IPS-15b (cell line): ENCODE data around the gene TRIM10.
A peak's percentile ranks its signal among the peaks of the same experiment; 100 is the strongest.
"Not testable (repeated sequence)": the region's sequence is repeated elsewhere in the genome, so short reads cannot be mapped to it uniquely, and the experiment has no call there.

ENCODE experiments used
- H3K27me3 ChIP-seq: one replicate; pipeline ENCODE4 v1.6.1; 2013; ENCODE audit warnings: low read length; ENCODE audit not compliant: control insufficient read depth, insufficient read depth
- H3K36me3 ChIP-seq: one replicate; pipeline ENCODE4 v1.6.1; 2013; ENCODE audit warnings: low read length; ENCODE audit not compliant: control insufficient read depth, insufficient read depth
- H3K4me1 ChIP-seq: one replicate; pipeline ENCODE4 v1.6.1; 2013; ENCODE audit warnings: mild to moderate bottlenecking, low read length; ENCODE audit not compliant: control insufficient read depth, insufficient read depth
- H3K4me3 ChIP-seq: one replicate; pipeline ENCODE4 v1.5.1; 2013; ENCODE audit warnings: low read depth, low read length
- H3K9ac ChIP-seq: one replicate; pipeline ENCODE4 v1.6.1; 2013; ENCODE audit warnings: low read depth, mild to moderate bottlenecking, low read length
- H3K9me3 ChIP-seq: one replicate; pipeline ENCODE4 v1.6.1; 2013; ENCODE audit warnings: mild to moderate bottlenecking, low read length; ENCODE audit not compliant: control insufficient read depth, insufficient read depth

The TRIM10 gene

DNA sequence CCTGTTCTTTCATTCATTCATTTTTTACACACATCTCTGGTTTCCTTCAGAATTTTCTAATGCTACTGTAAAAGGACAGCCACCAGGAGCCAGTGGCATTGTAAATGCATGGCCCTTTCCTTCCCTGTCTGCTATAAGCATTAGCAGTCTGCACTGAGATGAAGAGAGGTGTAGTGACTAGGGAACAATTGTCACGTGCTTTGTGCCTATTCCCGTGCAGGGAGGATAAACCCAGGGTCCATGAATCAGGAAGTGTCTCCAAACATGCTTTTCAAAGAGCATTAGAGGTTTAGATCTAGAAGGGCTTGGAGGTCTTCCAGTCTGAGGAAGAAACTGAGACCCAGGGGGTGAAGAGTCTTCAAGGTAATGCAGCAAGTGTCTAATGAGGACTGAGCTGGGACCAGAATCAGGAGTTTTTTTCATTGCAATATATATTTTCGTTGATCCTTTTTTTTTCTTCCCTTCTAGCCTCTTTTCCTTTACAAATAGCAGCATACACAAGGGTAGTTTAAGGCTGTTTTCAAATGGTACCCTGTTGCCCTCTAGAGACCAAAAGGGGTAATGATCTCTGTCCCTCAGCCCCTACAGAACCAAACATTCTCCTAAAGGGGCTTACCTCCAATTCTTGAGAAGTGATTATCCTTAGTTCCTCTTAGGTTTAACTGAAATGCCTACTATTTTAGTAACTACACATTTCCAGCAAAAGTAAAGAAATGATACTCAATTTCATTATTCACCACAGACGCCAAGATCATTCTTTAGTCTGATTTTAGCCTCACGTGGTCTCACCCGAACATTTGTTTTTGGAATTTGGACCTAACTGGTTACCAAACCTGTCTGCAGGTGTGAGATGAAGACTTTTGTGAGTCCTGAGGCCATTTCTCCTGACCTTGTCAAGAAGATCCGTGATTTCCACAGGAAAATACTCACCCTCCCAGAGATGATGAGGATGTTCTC, 8.9 kb upstream of the TRIM10 start:
- no peaks in the 10 kb centered on the region for H3K9me3 ChIP-seq
- H3K27me3 ChIP-seq: peaks cover 50% of the 10 kb centered on the region
- H3K4me3 ChIP-seq: no peak overlapping the region
- no peaks in the 10 kb centered on the region for H3K36me3 ChIP-seq
- peaks cover 3% of the 10 kb centered on the region for H3K4me1 ChIP-seq
- H3K9ac ChIP-seq: no peak overlapping the region

DNA sequence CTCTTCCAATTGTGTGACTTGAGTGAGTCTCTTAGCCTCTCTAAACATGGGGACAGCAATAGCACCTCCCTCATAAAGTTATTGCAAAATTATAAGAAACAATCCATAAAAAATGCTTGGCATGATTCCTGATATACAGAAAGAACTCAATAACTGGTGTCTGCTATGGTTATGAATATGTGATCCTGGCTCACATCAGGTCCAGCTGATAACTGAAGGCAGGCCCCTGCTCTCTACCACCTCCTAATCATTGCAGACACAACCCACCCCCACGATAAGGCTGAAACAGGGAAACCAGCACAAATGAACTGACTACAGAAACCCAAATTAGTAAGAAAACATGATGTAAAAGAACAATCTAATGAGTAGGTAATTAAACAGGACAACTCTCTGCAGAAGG, 7.7 kb upstream of the TRIM10 start:
- Histone ChIP-seq H3K4me1 (peaks cover 3% of the 10 kb centered on the region), H3K9ac (no peak overlapping the region), H3K36me3 (no peaks in the 10 kb centered on the region), H3K27me3 (peaks cover 53% of the 10 kb centered on the region), H3K4me3 (no peak overlapping the region), H3K9me3 (no peaks in the 10 kb centered on the region)

DNA sequence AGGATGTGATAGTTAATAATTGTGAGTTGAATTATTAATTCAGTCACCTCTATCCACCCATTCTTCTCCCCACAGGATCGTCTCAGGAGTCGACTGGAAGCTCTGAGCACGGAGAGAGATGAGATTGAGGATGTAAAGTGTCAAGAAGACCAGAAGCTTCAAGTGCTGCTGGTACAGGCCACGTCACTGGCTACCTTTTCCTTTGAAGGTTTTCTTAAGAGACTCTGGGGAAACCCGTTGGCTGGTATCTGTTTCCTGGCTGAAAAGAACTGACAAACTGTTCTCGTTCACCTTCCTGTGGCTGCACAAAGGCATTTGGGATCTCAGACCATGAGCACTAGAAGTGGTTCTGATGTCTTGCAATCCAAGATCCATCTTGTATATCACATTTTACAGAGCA, 6.1 kb upstream of the TRIM10 start:
- Histone ChIP-seq H3K4me3 (no peak overlapping the region), H3K27me3 (peaks cover 39% of the 10 kb centered on the region), H3K9ac (no peak overlapping the region)

DNA sequence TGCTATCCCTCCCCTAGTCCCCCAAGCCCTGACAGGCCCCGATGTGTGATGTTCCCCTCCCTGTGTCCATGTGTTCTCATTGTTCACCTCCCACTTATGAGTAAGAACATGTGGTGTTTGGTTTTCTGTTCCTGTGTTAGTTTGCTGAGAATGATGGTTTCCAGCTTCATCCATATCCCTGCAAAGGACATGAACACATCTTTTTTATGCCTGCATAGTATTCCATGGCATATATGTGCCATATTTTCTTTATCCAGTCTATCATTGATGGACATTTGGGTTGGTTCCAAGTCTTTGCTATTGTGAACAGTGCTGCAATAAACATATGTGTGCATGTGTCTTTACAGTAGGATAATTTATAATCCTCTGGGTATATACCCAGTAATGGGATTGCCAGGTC, 4.2 kb upstream of the TRIM10 start:
- H3K4me3 ChIP-seq, H3K9me3 ChIP-seq, H3K9ac ChIP-seq, H3K36me3 ChIP-seq, H3K4me1 ChIP-seq: not testable (repeated sequence)
- H3K27me3 ChIP-seq: peaks cover 22% of the 10 kb centered on the region

More for the DNA sequence above, 6.1 kb upstream of the TRIM10 start:
- no peaks in the 10 kb centered on the region for H3K36me3 ChIP-seq
- no peaks in the 10 kb centered on the region for H3K9me3 ChIP-seq
- H3K4me1 ChIP-seq: peaks cover 3% of the 10 kb centered on the region

DNA sequence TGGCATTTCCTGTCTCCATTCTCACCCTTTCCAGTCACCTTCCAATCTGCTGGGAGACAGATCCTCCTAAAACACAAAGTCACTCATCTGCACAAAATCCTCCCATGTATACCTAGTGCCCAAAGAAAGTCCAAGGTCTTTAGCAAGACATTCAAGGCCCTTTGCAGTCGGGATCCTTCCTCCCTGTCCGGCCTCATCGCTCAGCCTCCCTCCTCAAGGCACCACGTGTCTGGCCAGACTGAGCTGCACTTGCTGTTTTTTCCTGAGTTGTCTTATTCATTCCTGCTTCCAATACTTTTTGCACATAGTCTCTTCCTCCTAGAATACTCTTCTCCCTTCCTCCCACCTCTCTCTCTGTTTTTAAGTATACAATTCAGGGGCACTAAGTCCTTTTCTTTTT, 3.7 kb upstream of the TRIM10 start:
- peaks cover under 1% of the 10 kb centered on the region for H3K4me1 ChIP-seq
- no peaks in the 10 kb centered on the region for H3K36me3 ChIP-seq
- H3K9ac ChIP-seq: no peak overlapping the region
- peaks cover 20% of the 10 kb centered on the region for H3K27me3 ChIP-seq
- H3K4me3 ChIP-seq: no peak overlapping the region
- no peaks in the 10 kb centered on the region for H3K9me3 ChIP-seq

DNA sequence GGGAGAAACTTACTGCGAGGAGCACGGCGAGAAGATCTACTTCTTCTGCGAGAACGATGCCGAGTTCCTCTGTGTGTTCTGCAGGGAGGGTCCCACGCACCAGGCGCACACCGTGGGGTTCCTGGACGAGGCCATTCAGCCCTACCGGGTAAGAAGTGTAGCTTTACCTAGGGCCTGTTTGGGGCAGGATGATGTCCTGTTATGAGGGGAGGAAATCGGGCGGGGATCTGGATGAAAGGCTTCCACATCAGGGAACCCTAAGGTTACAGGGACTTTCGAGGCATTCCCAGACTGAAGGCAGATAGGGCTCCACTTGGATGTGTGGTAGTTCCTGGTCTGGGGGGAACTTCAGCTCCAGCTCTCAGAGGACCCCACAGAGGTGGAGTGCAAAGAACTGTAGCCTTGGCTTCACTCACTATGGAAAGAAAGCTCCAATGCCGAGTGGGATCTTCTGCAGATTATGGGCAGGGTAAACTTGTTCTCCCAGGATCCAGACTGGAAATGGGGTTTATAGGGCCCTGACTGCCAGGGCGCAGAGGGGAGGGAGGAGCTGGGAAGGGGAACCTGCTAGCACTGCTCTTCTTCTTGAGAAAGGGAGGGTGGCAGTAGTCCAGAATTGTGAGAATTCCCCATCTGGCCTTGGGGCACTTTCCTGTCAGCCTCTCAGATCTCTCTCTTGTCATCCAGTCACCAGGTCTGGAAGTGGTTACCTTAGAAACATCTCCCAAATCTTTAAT, 3.1 kb upstream of the TRIM10 start:
- no peaks in the 10 kb centered on the region for H3K36me3 ChIP-seq
- H3K9me3 ChIP-seq: no peaks in the 10 kb centered on the region
- H3K27me3 ChIP-seq: peaks cover 21% of the 10 kb centered on the region
- no peak overlapping the region for H3K4me3 ChIP-seq
- no peaks in the 10 kb centered on the region for H3K4me1 ChIP-seq
- no peak overlapping the region for H3K9ac ChIP-seq

DNA sequence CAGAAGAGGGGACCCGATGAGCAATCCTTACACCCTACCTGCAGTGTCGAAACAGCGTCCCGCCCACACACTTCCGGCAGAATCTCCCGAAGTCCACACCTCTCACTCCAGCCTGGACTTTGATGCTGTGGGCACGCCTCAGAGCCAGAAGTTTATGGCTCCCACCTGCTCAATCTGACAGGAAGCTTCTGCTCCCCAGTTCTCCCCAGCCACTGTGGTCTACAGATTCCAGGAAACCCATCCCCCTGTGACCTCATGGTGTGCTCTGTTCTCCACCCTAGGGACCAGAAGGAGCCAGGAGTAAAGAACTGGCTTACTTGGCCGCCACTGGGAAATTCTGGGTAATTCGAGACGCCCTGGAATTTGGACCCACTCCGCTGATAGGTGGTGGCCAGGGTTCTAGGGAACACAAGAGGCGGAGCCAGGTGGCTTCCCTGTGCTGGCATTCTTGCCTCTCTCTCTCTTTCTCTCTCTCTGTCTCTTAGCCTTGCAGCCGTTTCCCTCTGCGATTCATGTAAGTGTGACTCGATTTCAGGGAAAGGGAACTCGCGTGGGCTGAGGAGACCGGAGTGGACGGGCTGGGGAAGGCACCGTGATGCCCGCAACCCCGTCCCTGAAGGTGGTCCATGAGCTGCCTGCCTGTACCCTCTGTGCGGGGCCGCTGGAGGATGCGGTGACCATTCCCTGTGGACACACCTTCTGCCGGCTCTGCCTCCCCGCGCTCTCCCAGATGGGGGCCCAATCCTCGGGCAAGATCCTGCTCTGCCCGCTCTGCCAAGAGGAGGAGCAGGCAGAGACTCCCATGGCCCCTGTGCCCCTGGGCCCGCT, 2.3 kb upstream of the TRIM10 start, which contains the start of gene TRIM15:
TRIM15 (plus strand) TSS at position 457 of the 828 bp plus-strand sequence; CDS start at position 596, 139 bp downstream.
- peak within 1 kb of the TSS; percentile 3 for H3K4me3 ChIP-seq

DNA sequence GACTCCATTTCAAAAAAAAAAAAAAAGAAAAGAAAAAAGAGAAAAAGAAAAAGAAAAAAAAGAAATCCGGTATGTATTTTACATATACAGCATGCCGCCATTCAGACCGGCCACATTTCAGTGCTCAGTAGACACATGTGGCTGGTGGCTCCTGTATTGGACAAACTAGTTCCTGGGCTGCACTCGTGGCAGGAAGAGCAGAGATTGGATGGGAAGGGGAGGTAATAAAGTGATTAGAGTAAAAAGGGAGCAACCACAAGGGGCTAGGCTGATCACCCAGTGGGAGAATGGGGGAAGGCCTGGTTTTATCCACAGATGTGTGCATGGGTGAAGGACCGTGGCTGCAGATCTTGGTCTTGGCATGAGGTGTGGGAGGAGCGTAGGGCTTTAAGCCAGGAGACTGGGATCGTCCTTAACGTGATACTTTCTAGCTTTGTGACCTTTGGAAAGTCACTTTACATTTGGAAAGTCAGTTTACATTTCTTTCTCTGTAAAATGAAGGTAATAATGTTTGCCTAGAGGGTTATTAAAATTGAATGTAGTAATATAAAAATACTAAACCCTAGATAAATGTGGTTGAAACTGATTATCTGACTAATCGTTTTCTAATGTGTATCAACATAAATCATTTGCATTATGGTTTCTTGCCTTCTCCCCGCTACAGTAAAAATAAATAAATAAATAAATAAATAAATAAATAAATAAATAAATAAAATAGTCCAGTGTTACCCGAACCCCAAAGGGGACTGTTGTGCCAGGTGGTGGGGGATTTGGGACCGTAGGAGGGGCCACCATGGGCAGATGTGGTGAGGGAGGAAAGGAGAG, 1.5 kb upstream of the TRIM10 start:
- H3K9ac ChIP-seq: no peak overlapping the region
- H3K36me3 ChIP-seq: no peaks in the 10 kb centered on the region
- no peak overlapping the region for H3K4me3 ChIP-seq
- no peaks in the 10 kb centered on the region for H3K9me3 ChIP-seq
- H3K4me1 ChIP-seq: no peaks in the 10 kb centered on the region
- H3K27me3 ChIP-seq: peaks cover 25% of the 10 kb centered on the region

More for the DNA sequence above, 2.3 kb upstream of the TRIM10 start, which contains the start of gene TRIM15:
- Histone ChIP-seq H3K27me3 (peaks cover 27% of the 10 kb centered on the region), H3K9ac (no peak within 1 kb of the TSS), H3K4me1 (no peaks in the 10 kb centered on the region), H3K9me3 (no peaks in the 10 kb centered on the region), H3K36me3 (no peaks in the 10 kb centered on the region)

DNA sequence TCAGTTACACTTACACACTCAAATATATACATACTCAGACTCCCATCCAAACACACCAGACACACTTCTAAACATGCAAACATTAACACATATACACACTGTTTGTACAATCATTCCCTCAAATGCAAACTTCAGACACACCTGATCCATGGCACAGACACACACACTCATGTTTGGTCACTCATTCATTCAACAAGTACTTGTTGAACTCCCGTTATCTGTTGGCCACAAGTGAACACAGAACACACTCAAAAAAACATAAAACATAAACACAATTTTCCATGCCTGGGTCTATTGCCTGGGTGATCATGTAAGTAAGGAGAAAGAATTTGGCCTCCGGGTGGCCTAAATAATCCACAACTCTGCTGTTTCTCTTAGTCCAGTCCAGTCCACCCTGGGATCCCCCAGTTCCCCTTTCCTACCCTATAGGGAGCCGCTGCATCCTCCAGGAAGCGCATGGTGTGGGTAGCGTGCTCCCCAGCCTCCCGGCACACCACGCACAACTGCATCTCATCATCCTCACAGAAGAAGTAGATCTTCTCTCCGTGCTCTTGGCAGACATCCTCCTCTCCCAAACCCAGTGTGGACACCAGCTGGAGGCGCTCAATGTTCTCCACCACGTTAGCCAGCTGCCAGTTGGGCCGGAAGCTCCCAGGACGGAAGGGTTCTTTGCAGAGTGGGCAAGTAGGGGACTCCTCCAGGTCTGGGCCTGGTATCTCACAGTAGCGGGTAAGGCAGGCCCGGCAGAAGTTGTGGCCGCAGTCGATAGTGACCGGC, 815 bp downstream of the TRIM10 start:
- Histone ChIP-seq H3K4me3 (no peak overlapping the region), H3K36me3 (no peaks in the 10 kb centered on the region), H3K27me3 (peaks cover 16% of the 10 kb centered on the region), H3K9ac (no peak overlapping the region), H3K4me1 (no peaks in the 10 kb centered on the region), H3K9me3 (no peaks in the 10 kb centered on the region)

DNA sequence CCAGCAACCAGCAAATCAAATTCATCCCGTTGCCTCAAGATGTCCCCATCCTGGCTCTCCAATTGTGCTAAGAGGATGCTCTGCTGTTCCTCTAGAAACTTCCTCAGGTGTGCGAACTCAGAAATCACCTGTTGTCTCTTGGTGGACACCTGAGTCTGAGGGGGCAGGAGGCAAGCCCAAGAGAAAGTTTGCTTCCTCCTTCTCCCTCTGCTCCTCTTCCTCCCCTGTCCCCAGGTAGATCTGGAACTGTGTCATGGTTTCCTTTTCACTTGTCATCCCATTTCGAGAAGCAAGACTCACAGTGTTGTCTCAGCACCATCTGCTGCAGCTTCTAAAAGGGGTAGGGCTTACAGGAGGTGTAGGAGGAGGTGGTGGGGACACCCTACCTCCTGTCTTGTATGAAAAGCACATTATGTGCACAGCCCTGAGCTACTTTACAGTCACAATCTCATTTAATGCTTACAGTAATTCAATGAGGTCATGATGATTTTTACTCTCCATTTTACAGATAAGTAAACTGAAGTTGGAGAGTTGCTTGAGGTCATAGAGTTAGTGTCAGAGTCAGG, 2.5 kb downstream of the TRIM10 start:
- H3K4me3 ChIP-seq: no peak overlapping the region
- no peaks in the 10 kb centered on the region for H3K4me1 ChIP-seq
- H3K36me3 ChIP-seq: no peaks in the 10 kb centered on the region
- no peaks in the 10 kb centered on the region for H3K9me3 ChIP-seq
- peaks cover 10% of the 10 kb centered on the region for H3K27me3 ChIP-seq
- H3K9ac ChIP-seq: no peak overlapping the region
